Nephron (organoid): ENCODE measurements around the gene GOLGB1.
A peak's percentile ranks its signal among the peaks of the same experiment; 100 is the strongest.
"Not testable (repeated sequence)": the region's sequence is repeated elsewhere in the genome, so short reads cannot be mapped to it uniquely, and the experiment has no call there.

Source experiments
- H3K27ac Mint-ChIP-seq, 3 experiments: 2 replicates each; pipeline ENCODE4 v1.8.0; 2020; ENCODE audit warnings: mixed read lengths in 3 of 3, mild to moderate bottlenecking in 2 of 3, moderate library complexity in 1 of 3
- H3K27me3 Mint-ChIP-seq: 2 replicates; pipeline ENCODE4 v1.8.0; 2021; ENCODE audit warnings: low read depth, mild to moderate bottlenecking, moderate library complexity, mixed read lengths
- H3K36me3 Mint-ChIP-seq: 2 replicates; pipeline ENCODE4 v1.8.0; 2020; ENCODE audit warnings: low read depth, mixed read lengths
- H3K4me1 Mint-ChIP-seq: 2 replicates; pipeline ENCODE4 v1.8.0; 2020; ENCODE audit warnings: mixed read lengths
- H3K4me3 Mint-ChIP-seq, 3 experiments: 2 replicates each; pipeline ENCODE4 v1.8.0; 2020; ENCODE audit warnings: mild to moderate bottlenecking in 3 of 3, mixed read lengths in 3 of 3, moderate library complexity in 2 of 3
- H3K9me3 Mint-ChIP-seq: 2 replicates; pipeline ENCODE4 v1.8.0; 2020; ENCODE audit warnings: mixed read lengths
- CTCF ChIP-seq, 3 experiments: fragments of 200-600 bp; sonication (generic); IDR thresholded peaks; one replicate each; pipeline ENCODE4 v1.5.0; 2021; ENCODE audit warnings: antibody characterized with exemption in 3 of 3; ENCODE audit not compliant: unreplicated experiment in 3 of 3

GOLGB1 gene

GRCh38 chr3:121749276-121750086 is at the start of gene GOLGB1:
Gene GOLGB1 (minus strand): TSS chr3:121749741. CDS start chr3:121730971, 18,770 bp downstream.
- H3K9me3 Mint-ChIP-seq: no peaks in the 10 kb centered on the region
- H3K4me1 Mint-ChIP-seq: peaks cover 6% of the 10 kb centered on the region
- peaks cover 20% of the 10 kb centered on the region for H3K27me3 Mint-ChIP-seq
- H3K4me3 Mint-ChIP-seq: no peak within 1 kb of the TSS
- no peak for TF ChIP-seq CTCF (IDR thresholded peaks at IDR 0.05; ENCODE audit: unreplicated experiment in 3 of 3)
- peak within 1 kb of the TSS in 1 of 3 experiments; percentile 38 for H3K27ac Mint-ChIP-seq
- H3K36me3 Mint-ChIP-seq: peaks cover 3% of the 10 kb centered on the region

GRCh38 chr3:121796970-121797369 is 47.4 kb upstream of the GOLGB1 start:
- H3K4me1 Mint-ChIP-seq: no peaks in the 10 kb centered on the region
- no peaks in the 10 kb centered on the region for H3K27me3 Mint-ChIP-seq
- no peak for TF ChIP-seq CTCF (IDR thresholded peaks at IDR 0.05; ENCODE audit: unreplicated experiment in 3 of 3)
- no peak overlapping the region for H3K27ac Mint-ChIP-seq
- no peaks in the 10 kb centered on the region for H3K9me3 Mint-ChIP-seq
- no peak overlapping the region for H3K4me3 Mint-ChIP-seq
- H3K36me3 Mint-ChIP-seq: peaks cover 21% of the 10 kb centered on the region

- H3K27ac Mint-ChIP-seq: no peak overlapping the region
- peaks cover 27% of the 10 kb centered on the region for H3K36me3 Mint-ChIP-seq
- no peaks in the 10 kb centered on the region for H3K27me3 Mint-ChIP-seq
- no peak for TF ChIP-seq CTCF (IDR thresholded peaks at IDR 0.05; ENCODE audit: unreplicated experiment in 3 of 3)
- H3K4me1 Mint-ChIP-seq: no peaks in the 10 kb centered on the region
- H3K9me3 Mint-ChIP-seq: no peaks in the 10 kb centered on the region
- no peak overlapping the region for H3K4me3 Mint-ChIP-seq
Observed at GRCh38 chr3:121794264-121794983, 44.9 kb upstream of the GOLGB1 start.

- TF ChIP-seq CTCF (IDR thresholded peaks at IDR 0.05; ENCODE audit: unreplicated experiment in 3 of 3): no peak
- H3K4me3 Mint-ChIP-seq: no peak overlapping the region
- H3K9me3 Mint-ChIP-seq: no peaks in the 10 kb centered on the region
- no peaks in the 10 kb centered on the region for H3K4me1 Mint-ChIP-seq
- H3K36me3 Mint-ChIP-seq: peaks cover 40% of the 10 kb centered on the region
- no peak overlapping the region for H3K27ac Mint-ChIP-seq
- no peaks in the 10 kb centered on the region for H3K27me3 Mint-ChIP-seq
Observed at GRCh38 chr3:121793078-121793477, 43.5 kb upstream of the GOLGB1 start.

- no peaks in the 10 kb centered on the region for H3K27me3 Mint-ChIP-seq
- no peak overlapping the region for H3K4me3 Mint-ChIP-seq
Observed at GRCh38 chr3:121786485-121786884, 36.9 kb upstream of the GOLGB1 start.

GRCh38 chr3:121782784-121783183 is 33.2 kb upstream of the GOLGB1 start:
- not testable (repeated sequence) for H3K27me3 Mint-ChIP-seq, H3K4me1 Mint-ChIP-seq, H3K9me3 Mint-ChIP-seq, H3K4me3 Mint-ChIP-seq, H3K27ac Mint-ChIP-seq
- H3K36me3 Mint-ChIP-seq: peaks cover 46% of the 10 kb centered on the region

More at GRCh38 chr3:121786485-121786884, 36.9 kb upstream of the GOLGB1 start:
- no peak overlapping the region for H3K27ac Mint-ChIP-seq
- peaks cover 45% of the 10 kb centered on the region for H3K36me3 Mint-ChIP-seq
- no peaks in the 10 kb centered on the region for H3K4me1 Mint-ChIP-seq
- no peaks in the 10 kb centered on the region for H3K9me3 Mint-ChIP-seq
- no peak for TF ChIP-seq CTCF (IDR thresholded peaks at IDR 0.05; ENCODE audit: unreplicated experiment in 3 of 3)
